NCI-H1417 treated with DMSO at 0.1 percent for 48 hours (cell line): Measurements from ENCODE around the gene ENAH.
"Not testable (repeated sequence)": the region's sequence is repeated elsewhere in the genome, so short reads cannot be mapped to it uniquely, and the experiment has no call there.

Experiments
- DNase-seq: peaks from one replicate; lab custom pipeline; 2025; lab: John Stamatoyannopoulos, UW

ENAH gene

DNA sequence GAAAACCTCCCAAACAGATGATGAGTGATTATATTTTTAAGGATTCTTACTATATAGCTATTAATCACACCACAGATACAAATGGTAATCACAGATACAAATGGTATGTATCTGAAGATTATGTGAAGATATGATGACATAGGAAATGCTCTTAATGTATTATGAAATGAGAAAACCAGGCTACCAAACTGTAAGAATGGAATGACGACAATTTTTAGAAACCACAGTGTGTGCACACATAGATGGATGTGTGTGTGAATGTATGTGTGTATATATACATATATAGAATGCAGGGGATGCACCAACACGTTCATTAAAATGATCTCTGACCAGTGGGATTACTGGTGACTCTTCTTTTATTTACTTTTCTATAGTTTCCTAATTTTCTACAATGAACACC is 21.5 kb upstream of the ENAH start:
- DNase-seq: no peak

- no peak for DNase-seq
Observed at GRCh38 chr1:225670806-225671733, 18.1 kb upstream of the ENAH start.

GRCh38 chr1:225670356-225670755 is 17.4 kb upstream of the ENAH start:
- no peak for DNase-seq

- DNase-seq: no peak
Observed at GRCh38 chr1:225668222-225668621, 15.3 kb upstream of the ENAH start.

GRCh38 chr1:225667362-225667761 is 14.4 kb upstream of the ENAH start:
- DNase-seq: no peak

GRCh38 chr1:225666495-225666894 is 13.6 kb upstream of the ENAH start:
- DNase-seq: no peak

DNA sequence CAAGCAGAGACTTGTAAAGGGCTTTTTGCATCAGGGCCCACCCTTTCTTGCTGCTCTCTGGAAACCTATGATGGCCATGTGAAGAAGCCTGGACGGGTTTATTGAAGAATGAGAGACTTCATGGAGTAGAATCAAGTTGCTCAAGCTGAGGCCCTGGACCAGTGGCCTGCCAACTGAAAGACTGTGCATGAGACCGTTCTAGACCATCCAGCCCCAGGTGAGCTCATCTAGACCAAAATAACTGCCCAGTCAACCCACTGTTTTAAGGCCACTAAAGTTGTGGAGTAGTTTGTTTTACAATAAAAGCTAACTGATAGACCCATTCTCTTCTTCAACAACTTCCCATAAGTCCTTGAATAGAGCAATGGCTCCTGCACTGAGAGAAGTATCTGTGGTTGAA is 11.8 kb upstream of the ENAH start:
- no peak for DNase-seq

GRCh38 chr1:225662155-225662554 is 9.2 kb upstream of the ENAH start:
- DNase-seq: no peak

GRCh38 chr1:225660544-225660946 is 7.6 kb upstream of the ENAH start:
- no peak for DNase-seq

- DNase-seq: no peak
Observed at GRCh38 chr1:225658041-225658440, 5.1 kb upstream of the ENAH start.

- DNase-seq: no peak
Observed at GRCh38 chr1:225657462-225657989, 4.6 kb upstream of the ENAH start.

GRCh38 chr1:225656259-225656655 is 3.3 kb upstream of the ENAH start:
- not testable (repeated sequence) for DNase-seq

DNA sequence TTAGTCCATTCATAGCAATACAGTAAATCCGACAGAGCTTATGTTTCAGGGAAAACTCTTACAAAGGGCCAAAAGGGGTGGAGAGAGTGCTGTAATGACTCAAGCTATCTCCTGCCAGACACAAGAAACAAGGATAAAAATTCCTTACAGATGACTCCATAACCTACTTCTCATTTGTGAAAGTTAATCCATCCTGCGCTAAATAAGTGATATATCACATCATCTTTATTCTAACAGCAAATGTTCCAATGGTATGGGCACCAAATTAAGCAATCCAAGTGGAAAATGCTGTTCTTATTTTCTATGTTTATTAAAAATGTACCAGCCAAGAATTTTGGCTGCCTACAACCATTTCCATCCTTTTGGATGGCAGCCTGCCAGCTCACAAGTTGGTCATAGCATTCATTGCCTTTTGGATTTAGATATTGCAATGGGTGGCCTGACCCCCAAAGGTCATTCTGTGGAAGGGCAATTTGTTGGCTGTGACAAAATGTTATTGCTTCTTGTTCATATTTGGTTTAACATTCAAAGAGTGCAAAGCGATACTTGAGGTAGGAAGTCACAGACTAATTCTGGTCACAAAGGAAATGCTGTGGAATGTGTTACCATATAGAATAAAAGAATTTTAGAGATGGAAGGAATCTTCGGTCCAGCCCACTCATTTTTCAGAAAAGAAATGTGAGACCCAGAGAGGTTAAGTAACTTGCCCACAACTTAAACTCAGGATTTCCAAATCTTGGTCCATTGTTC is 2.8 kb upstream of the ENAH start:
- DNase-seq: no peak

DNA sequence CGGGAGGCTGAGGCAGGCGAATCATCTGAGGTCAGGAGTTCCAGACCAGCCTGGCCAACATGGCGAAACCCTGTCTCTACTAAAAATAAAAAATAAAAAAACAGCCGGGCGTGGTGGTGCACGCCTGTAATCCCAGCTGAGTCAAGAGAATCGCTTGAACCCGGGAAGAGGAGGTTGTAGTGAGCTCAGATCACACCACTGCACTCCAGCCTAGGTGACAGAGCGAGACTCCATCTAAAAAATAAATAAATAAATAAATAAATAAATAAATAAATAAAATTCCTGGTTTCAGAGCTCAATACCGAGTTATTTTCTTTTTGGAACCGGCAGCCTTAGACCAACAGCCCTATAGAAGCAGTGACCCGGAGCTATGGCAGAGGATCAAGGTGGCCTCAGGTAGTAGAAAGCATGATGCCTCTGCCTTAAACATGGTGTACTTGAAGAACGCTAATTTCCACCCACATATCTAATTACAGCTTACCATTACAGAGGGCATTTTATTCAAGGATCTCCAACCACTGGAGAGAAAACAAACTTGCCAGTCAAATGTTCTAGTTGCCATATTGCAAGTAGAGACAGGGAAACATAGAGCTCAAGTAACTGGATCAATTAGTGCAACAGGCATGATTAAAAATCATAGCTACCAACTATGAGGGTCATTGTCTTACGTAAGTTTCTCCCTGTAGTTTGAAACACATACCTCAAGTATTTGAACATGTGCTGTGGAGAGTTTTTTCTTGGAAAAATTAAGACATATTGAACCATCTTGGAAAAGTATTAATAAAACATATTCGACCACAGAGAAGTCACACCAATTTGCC is 2.0 kb upstream of the ENAH start:
- DNase-seq: no peak

- DNase-seq: no peak
Observed at GRCh38 chr1:225654277-225654597, 1.3 kb upstream of the ENAH start.

DNA sequence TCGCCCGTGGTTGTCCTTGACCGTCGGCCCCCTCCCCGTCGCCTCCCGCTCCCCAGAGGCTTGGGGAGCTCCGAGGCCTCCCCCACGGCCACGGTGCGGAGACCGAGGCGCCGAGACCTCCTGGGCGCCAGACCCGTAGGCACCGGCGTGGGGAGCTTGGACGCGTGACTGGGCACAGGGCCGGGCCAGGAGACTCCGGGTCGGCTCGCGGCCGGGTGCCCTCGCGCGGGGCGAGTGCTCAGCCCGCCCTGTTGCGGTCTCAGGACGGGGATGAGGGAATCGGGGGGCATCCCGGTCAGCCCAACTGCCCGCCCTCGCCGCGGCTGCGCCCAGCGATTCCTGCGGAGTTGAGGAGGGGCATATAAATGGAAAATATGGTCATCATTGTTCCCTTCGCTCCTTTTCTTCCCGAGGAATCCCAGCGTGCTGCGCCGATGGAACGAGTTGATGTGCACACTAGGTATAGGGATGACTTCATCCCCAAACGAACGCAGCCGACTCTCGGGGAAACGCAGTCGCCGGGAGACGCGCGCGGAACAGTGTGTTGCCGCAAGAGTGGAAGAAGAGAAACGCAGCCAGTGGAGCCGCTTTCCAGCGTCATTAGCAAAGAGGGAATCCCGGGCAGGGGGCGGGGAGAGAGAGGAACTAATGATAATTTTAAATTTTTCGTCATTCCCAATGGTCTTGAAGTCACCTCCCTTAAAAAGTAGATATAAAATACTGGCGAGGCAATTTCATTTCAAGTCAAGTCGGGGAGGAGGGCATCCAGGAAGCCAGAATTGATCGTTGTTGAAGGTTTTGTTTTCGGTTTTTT is 747 bp upstream of the ENAH start:
- DNase-seq: no peak

GRCh38 chr1:225651872-225652728 is 823 bp downstream of the ENAH start:
- DNase-seq: no peak

- DNase-seq: no peak
Observed at GRCh38 chr1:225651376-225651871, 1.5 kb downstream of the ENAH start.

GRCh38 chr1:225650179-225650578 is 2.7 kb downstream of the ENAH start:
- no peak for DNase-seq

GRCh38 chr1:225645194-225645895 is 7.6 kb downstream of the ENAH start:
- DNase-seq: no peak
